Activated naive CD4-positive, alpha-beta T cell treated with anti-CD3 and anti-CD28 coated beads, Interleukin-2, amount 10 ng/mL, durations not matched to agents 5 hours and 36 hours (primary cell): ENCODE measurements around the gene SLC35C1. TPM values are rescaled to one million over a fixed set of nuclear protein-coding genes. Genes with fewer than 3 reads are reported as not detected.

Experiments used
- total RNA-seq, 2 experiments: library from RNA; stranded (reverse); gene quantifications; one replicate each; pipeline ENCODE4 v1.2.3, GENCODE V29; 2021

Gene SLC35C1
- 10 to 100 TPM; 19.1 to 19.8 TPM for total RNA-seq

DNA sequence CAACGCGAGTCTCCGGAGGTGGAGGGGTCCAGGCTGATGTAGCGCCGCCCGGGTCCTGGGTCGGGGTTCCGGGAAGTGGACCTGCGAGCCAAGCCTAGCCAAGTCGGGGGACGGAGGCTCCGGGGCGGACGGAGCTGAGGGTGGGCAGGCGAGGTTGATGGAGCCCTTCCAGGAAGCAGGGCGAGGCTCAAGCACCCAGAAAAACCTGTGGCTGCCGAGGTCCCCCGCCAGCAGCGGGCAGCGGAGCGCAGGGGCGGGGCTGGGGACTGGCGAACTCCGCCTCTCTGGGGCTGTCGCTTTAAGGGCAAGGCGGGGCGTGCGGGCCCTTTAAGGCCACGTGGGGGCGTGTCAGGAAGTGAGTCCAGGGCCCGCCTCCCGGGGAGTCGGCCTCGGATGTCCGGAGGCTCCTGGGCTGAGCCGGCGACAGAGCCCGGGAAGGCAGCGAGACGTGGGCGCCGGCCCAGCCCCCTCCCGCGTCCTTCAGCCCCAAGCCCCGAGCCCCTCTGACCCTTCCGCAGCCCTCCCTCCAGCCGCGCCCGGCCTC lies at the start of gene SLC35C1:
Gene SLC35C1 (plus strand): TSS at position 389 of the 544 bp plus-strand sequence. CDS start 653 bp downstream, outside the sequence.

GRCh38 chr11:45846974-45847910 lies 42.3 kb downstream of the SLC35C1 start, which contains the start of gene CRY2:
TSS of gene CRY2 (plus strand) at chr11:45847475. CDS start at chr11:45847491, 16 bp downstream.

Other genes starting within 250 kb of the SLC35C1 start
- not detected for gene CHST1, start 139.5 kb upstream of the SLC35C1 start, total RNA-seq
- 10 to 100 TPM; 27.2 to 28.4 TPM for gene CRY2, start 42.3 kb downstream of the SLC35C1 start, total RNA-seq
- 1 to 10 TPM in 1 of 2 experiments, under 1 TPM in 1; 0.60 to 1.0 TPM for gene MAPK8IP1, start 80.5 kb downstream of the SLC35C1 start, total RNA-seq
- gene FREY1, start 102.1 kb downstream of the SLC35C1 start, total RNA-seq = 1 to 10 TPM; 1.8 to 2.1 TPM
- 10 to 100 TPM; 46.2 to 47.1 TPM for gene PEX16, start 112.7 kb downstream of the SLC35C1 start, total RNA-seq
- under 1 TPM; 0.33 to 0.51 TPM for gene LARGE2, start 117.5 kb downstream of the SLC35C1 start, total RNA-seq